Measurements from ENCODE around the gene SYNE1. TPM values are rescaled to one million over a fixed set of nuclear protein-coding genes. Genes with fewer than 3 reads are reported as not detected.

The SYNE1 gene, protein sequence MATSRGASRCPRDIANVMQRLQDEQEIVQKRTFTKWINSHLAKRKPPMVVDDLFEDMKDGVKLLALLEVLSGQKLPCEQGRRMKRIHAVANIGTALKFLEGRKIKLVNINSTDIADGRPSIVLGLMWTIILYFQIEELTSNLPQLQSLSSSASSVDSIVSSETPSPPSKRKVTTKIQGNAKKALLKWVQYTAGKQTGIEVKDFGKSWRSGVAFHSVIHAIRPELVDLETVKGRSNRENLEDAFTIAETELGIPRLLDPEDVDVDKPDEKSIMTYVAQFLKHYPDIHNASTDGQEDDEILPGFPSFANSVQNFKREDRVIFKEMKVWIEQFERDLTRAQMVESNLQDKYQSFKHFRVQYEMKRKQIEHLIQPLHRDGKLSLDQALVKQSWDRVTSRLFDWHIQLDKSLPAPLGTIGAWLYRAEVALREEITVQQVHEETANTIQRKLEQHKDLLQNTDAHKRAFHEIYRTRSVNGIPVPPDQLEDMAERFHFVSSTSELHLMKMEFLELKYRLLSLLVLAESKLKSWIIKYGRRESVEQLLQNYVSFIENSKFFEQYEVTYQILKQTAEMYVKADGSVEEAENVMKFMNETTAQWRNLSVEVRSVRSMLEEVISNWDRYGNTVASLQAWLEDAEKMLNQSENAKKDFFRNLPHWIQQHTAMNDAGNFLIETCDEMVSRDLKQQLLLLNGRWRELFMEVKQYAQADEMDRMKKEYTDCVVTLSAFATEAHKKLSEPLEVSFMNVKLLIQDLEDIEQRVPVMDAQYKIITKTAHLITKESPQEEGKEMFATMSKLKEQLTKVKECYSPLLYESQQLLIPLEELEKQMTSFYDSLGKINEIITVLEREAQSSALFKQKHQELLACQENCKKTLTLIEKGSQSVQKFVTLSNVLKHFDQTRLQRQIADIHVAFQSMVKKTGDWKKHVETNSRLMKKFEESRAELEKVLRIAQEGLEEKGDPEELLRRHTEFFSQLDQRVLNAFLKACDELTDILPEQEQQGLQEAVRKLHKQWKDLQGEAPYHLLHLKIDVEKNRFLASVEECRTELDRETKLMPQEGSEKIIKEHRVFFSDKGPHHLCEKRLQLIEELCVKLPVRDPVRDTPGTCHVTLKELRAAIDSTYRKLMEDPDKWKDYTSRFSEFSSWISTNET (N-terminal part only)
- 36.8 and 118 TPM in 2 replicates for total RNA-seq

DNA sequence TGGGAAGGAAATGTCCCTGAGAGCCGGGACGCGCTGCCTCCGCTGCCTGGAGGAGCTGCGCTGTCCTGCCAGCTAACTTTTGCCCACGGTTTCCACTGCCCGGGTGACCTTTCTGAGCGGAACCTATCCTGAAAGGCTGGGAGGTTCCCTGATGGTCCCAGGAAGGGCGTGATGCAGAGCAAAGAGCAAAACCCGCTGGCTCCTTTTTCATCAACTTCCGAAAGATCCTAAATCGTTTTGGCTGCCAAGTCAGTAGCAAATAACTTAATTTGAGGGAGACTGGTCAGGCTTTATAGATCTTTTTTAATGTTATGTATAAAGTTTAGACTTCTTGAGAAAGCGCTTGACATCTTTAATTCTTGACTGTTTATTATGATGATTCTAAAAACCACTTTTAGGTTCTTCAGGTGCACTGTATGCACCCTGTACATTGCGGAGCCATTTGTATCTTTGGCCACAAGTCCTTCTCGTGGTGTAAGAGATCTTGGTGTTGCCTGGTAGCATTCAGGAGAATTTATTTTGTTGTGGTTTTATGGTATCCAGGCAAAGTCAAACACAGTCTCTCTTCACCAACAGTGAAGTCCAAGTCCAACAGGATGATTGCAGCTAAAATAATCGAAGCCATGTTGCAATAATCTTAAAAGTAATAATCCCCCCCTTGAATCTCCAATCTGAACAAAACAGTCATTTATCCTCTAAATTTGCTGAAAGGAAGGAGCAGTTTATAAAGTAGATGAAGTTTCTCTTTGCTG is at the start of gene SYNE1:
TSS of gene SYNE1 (minus strand) at position 67 of the 752 bp plus-strand sequence. CDS start 9,031 bp downstream, outside the sequence.

Other genes starting within 250 kb of the SYNE1 start
- 82.4 and 188 TPM in 2 replicates for gene MYCT1, start 60.5 kb upstream of the SYNE1 start, total RNA-seq
- 0.16 and 1.3 TPM in 2 replicates for gene VIP, start 113.4 kb upstream of the SYNE1 start, total RNA-seq

All from bladder microvascular endothelial cell (primary cell).